Neuronal stem cell (in vitro differentiated cells): ENCODE data around the gene SLC41A3.
A peak's percentile ranks its signal among the peaks of the same experiment; 100 is the strongest.

Experiments
- DNase-seq: peaks from one replicate; pipeline ENCODE4 v3.0.0-alpha.2; 2013; ENCODE audit warnings: low spot score
- H2AFZ ChIP-seq: one replicate; pipeline ENCODE4 v1.6.1; 2013; ENCODE audit warnings: mild to moderate bottlenecking, low read length, inconsistent platforms
- H2AK5ac ChIP-seq: 2 replicates; pipeline ENCODE4 v1.6.1; 2013; ENCODE audit warnings: low read depth, mild to moderate bottlenecking, inconsistent platforms, low read length, moderate library complexity, mixed read lengths
- H2BK120ac ChIP-seq: 2 replicates; pipeline ENCODE4 v1.6.1; 2013; ENCODE audit warnings: low read depth, mild to moderate bottlenecking, inconsistent platforms, low read length, moderate library complexity, mixed read lengths
- H2BK12ac ChIP-seq: one replicate; pipeline ENCODE4 v1.6.1; 2013; ENCODE audit warnings: low read length, inconsistent platforms
- H2BK15ac ChIP-seq: 2 replicates; pipeline ENCODE4 v1.6.1; 2013; ENCODE audit warnings: mild to moderate bottlenecking, low read length, inconsistent platforms, mixed read lengths
- H2BK5ac ChIP-seq: one replicate; pipeline ENCODE4 v1.6.1; 2013; ENCODE audit warnings: inconsistent platforms, mild to moderate bottlenecking, low read length, moderate library complexity
- H3K14ac ChIP-seq: one replicate; pipeline ENCODE4 v1.6.1; 2013; ENCODE audit warnings: low read length, inconsistent platforms
- H3K18ac ChIP-seq: 2 replicates; pipeline ENCODE4 v1.6.1; 2013; ENCODE audit warnings: low read length, inconsistent platforms
- H3K23ac ChIP-seq: 2 replicates; pipeline ENCODE4 v1.6.1; 2013; ENCODE audit warnings: low read depth, mild to moderate bottlenecking, mixed read lengths, low read length, inconsistent platforms; ENCODE audit not compliant: poor library complexity
- H3K27ac ChIP-seq: replicated peaks from 3 replicates; pipeline ENCODE4 v1.5.1; 2013; ENCODE audit warnings: low read length, inconsistent platforms
- H3K27me3 ChIP-seq, 3 experiments: 2 replicates each; pipeline ENCODE4 v1.6.1; 2013; ENCODE audit warnings: low read length in 3 of 3, mild to moderate bottlenecking in 2 of 3, inconsistent platforms in 1 of 3, low read depth in 1 of 3, mixed read lengths in 1 of 3, moderate library complexity in 1 of 3; ENCODE audit not compliant: control insufficient read depth in 3 of 3, insufficient read depth in 3 of 3
- H3K36me3 ChIP-seq, 2 donors: replicated peaks in 1 of 2; 2 replicates each; pipeline ENCODE4 v1.6.1; 2013; ENCODE audit warnings: low read length in 2 of 2; ENCODE audit not compliant: control insufficient read depth in 2 of 2, insufficient read depth in 2 of 2
- H3K4ac ChIP-seq: 2 replicates; pipeline ENCODE4 v1.6.1; 2013; ENCODE audit warnings: inconsistent platforms, mild to moderate bottlenecking, low read length, moderate library complexity
- H3K4me1 ChIP-seq, 2 donors: 1 replicate in 1 of 2; 2 replicates in 1 of 2; pipeline ENCODE4 v1.6.1; 2013; ENCODE audit warnings: low read length in 2 of 2, low read depth in 1 of 2; ENCODE audit not compliant: control insufficient read depth in 2 of 2, insufficient read depth in 1 of 2
- H3K4me2 ChIP-seq: one replicate; pipeline ENCODE4 v1.6.1; 2013; ENCODE audit warnings: mild to moderate bottlenecking, low read length, inconsistent platforms; ENCODE audit not compliant: insufficient read depth, poor library complexity, severe bottlenecking
- H3K4me3 ChIP-seq, 2 donors: 2 replicates each; pipeline ENCODE4 v1.5.1; 2013; ENCODE audit warnings: low read length in 2 of 2, mild to moderate bottlenecking in 2 of 2, inconsistent platforms in 1 of 2, moderate library complexity in 1 of 2
- H3K79me1 ChIP-seq: one replicate; pipeline ENCODE4 v1.6.1; 2013; ENCODE audit warnings: low read depth, mild to moderate bottlenecking, inconsistent platforms, low read length, moderate library complexity
- H3K9ac ChIP-seq: one replicate; pipeline ENCODE4 v1.6.1; 2013; ENCODE audit warnings: mild to moderate bottlenecking, low read depth, low read length, inconsistent platforms; ENCODE audit not compliant: poor library complexity
- H3K9me3 ChIP-seq, 2 donors: replicated peaks in 1 of 2; 2 replicates each; pipeline versions ENCODE3 to v1.6.1; 2013; ENCODE audit warnings: low read length in 2 of 2, mild to moderate bottlenecking in 2 of 2, inconsistent platforms in 1 of 2, low read depth in 1 of 2, mixed read lengths in 1 of 2, moderate library complexity in 1 of 2; ENCODE audit not compliant: control insufficient read depth in 2 of 2, insufficient read depth in 1 of 2
- H4K8ac ChIP-seq: one replicate; pipeline ENCODE4 v1.6.1; 2013; ENCODE audit warnings: low read depth, mild to moderate bottlenecking, inconsistent platforms, low read length, moderate library complexity
- H4K91ac ChIP-seq: one replicate; pipeline ENCODE4 v1.6.1; 2013; ENCODE audit warnings: low read length, low read depth, mild to moderate bottlenecking, inconsistent platforms; ENCODE audit not compliant: poor library complexity
- WGBS, 2 donors: extraction: QIAGEN DNeasy Blood & Tissue Kit; methylation state at CpG; one replicate each; pipeline ENCODE4 v1.1.7; 2013; ENCODE audit warnings: missing lambda C conversion rate in 2 of 2, mixed read lengths in 1 of 2; ENCODE audit not compliant: insufficient read length in 2 of 2, insufficient replicate concordance in 1 of 2; ENCODE audit errors: extremely low coverage in 2 of 2; 5-methylcytosine and 5-hydroxymethylcytosine counted together

Gene SLC41A3

GRCh38 chr3:126021702-126022101 lies 62.2 kb downstream of the SLC41A3 start:
- no peak overlapping the region for H2BK5ac ChIP-seq
- DNase-seq, result no peak
- no peak overlapping the region for H2BK12ac ChIP-seq
- H4K91ac ChIP-seq, result no peak overlapping the region
- WGBS, 2 donors, result no CpG with 5 or more reads among the region's 1 CpG
- no peak overlapping the region for H4K8ac ChIP-seq
- no peak overlapping the region for H3K23ac ChIP-seq
- peaks cover 0 to under 1% of the 10 kb centered on the region in 2 donors for H3K9me3 ChIP-seq
- no peak overlapping the region for H3K18ac ChIP-seq
- H3K36me3 ChIP-seq, result peaks cover 3 to 34% of the 10 kb centered on the region in 2 donors
- H3K14ac ChIP-seq, result no peak overlapping the region
- H3K9ac ChIP-seq, result no peak overlapping the region
- no peak overlapping the region for H2BK120ac ChIP-seq
- H2AFZ ChIP-seq, result no peak overlapping the region
- no peak overlapping the region for H2BK15ac ChIP-seq
- H3K79me1 ChIP-seq, result no peaks in the 10 kb centered on the region
- H3K4me3 ChIP-seq, result no peak overlapping the region
- no peak overlapping the region for H3K4ac ChIP-seq
- H3K4me2 ChIP-seq, result no peak overlapping the region
- H3K4me1 ChIP-seq, result peaks cover 0 to 7% of the 10 kb centered on the region in 2 donors
- no peak overlapping the region for H2AK5ac ChIP-seq
- no peak overlapping the region for H3K27ac ChIP-seq
- no peaks in the 10 kb centered on the region for H3K27me3 ChIP-seq

DNA sequence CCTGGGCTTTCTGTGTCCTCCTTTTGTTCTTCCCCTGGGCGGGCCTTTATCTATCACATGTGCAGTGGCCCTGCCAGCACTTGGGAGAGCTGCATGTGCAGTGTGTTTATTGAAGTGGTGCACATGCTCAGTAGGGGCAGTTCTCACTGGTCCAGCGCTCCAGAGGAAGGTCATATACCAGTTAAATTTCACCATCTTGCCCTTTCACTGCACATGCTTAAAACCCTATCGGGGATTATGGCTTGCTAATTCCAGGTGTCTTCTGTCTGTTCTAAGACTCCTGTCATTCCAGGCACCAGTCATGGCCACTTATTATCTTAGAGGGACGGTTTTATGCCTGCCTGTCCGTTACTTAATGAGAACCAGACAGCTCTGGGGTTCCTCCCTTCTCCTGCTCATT lies 62.7 kb downstream of the SLC41A3 start:
- H3K79me1 ChIP-seq, result no peaks in the 10 kb centered on the region
- no peak for DNase-seq
- H3K27ac ChIP-seq, result no peak overlapping the region
- no peak overlapping the region for H3K14ac ChIP-seq
- H3K4me3 ChIP-seq, result no peak overlapping the region
- no peak overlapping the region for H2AK5ac ChIP-seq
- H3K23ac ChIP-seq, result no peak overlapping the region
- H2BK15ac ChIP-seq, result no peak overlapping the region
- H3K18ac ChIP-seq, result peak overlapping the region; percentile 55
- no peak overlapping the region for H2BK120ac ChIP-seq
- H2AFZ ChIP-seq, result no peak overlapping the region
- no peaks in the 10 kb centered on the region for H3K27me3 ChIP-seq
- H3K36me3 ChIP-seq, result peaks cover 4 to 37% of the 10 kb centered on the region in 2 donors
- no peak overlapping the region for H4K8ac ChIP-seq
- no peak overlapping the region for H3K4ac ChIP-seq
- no peak overlapping the region for H2BK12ac ChIP-seq
- no peak overlapping the region for H4K91ac ChIP-seq
- whole genome bisulfite sequencing, 2 donors, result no CpG with 5 or more reads among the region's 5 CpGs
- no peak overlapping the region for H3K9ac ChIP-seq
- no peaks in the 10 kb centered on the region for H3K9me3 ChIP-seq
- no peak overlapping the region for H2BK5ac ChIP-seq
- peaks cover 0 to 7% of the 10 kb centered on the region in 2 donors for H3K4me1 ChIP-seq
- no peak overlapping the region for H3K4me2 ChIP-seq

DNA sequence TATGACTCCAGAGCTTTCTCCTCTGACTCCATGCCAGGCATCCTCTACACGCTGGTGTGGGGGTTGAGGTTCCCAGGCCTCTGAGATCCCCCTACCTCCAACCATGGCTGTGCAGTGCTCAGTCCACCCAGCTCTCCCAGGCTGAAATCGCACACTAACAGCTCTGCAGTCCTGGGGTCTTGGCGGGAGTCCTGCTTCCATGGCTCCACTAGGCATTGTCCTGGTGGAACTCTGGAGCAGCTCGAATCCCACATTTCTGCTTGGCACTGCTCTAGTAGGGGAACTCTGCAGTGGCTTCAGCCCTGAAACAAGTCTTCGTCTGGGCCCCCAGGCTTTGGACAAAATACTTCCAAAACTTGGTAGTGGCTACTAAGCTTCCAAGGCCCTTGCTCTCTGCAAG lies 64.2 kb downstream of the SLC41A3 start:
- peak overlapping the region; percentile 15 for H3K18ac ChIP-seq
- no peak overlapping the region for H3K4me3 ChIP-seq
- no peaks in the 10 kb centered on the region for H3K79me1 ChIP-seq
- peak overlapping the region; percentile 47 for H2AK5ac ChIP-seq
- no CpG with 5 or more reads among the region's 5 CpGs for WGBS, 2 donors
- H3K9ac ChIP-seq, result no peak overlapping the region
- H3K27me3 ChIP-seq, result no peaks in the 10 kb centered on the region
- no peak overlapping the region for H2BK15ac ChIP-seq
- H3K4me1 ChIP-seq, result peaks cover under 1 to 7% of the 10 kb centered on the region in 2 donors
- H3K4me2 ChIP-seq, result no peak overlapping the region
- no peak overlapping the region for H3K27ac ChIP-seq
- no peak overlapping the region for H4K8ac ChIP-seq
- no peak overlapping the region for H3K23ac ChIP-seq
- no peak overlapping the region for H3K14ac ChIP-seq
- H2BK120ac ChIP-seq, result no peak overlapping the region
- no peak overlapping the region for H3K4ac ChIP-seq
- H3K36me3 ChIP-seq, result peaks cover 2 to 32% of the 10 kb centered on the region in 2 donors
- no peaks in the 10 kb centered on the region for H3K9me3 ChIP-seq
- no peak overlapping the region for H2BK12ac ChIP-seq
- no peak overlapping the region for H2AFZ ChIP-seq
- DNase-seq, result no peak
- peak overlapping the region; percentile 1 for H2BK5ac ChIP-seq
- H4K91ac ChIP-seq, result no peak overlapping the region

DNA sequence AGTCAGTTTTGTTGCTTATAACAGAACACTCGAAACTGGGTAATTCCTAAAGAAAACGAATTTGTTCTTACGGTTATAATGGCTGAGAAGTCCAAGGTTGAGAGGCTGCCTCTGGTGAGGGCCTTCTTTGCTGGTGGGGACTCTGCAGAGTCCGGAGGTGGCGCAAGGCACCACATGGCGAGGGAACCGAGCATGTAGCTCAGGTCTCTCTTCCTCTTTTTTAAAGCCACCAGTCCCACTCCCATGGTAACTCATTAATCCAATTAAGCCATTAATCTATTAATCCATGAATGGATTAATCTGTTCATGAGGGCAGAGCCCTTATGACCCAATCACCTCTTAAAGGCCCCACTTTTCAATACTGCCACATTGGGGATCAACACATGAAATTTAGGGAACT lies 64.9 kb downstream of the SLC41A3 start:
- Histone ChIP-seq H2AK5ac (no peak overlapping the region), H3K14ac (no peak overlapping the region), H2BK5ac (no peak overlapping the region), H3K36me3 (peaks cover 2 to 29% of the 10 kb centered on the region in 2 donors), H3K4me1 (peaks cover 6 to 12% of the 10 kb centered on the region in 2 donors), H3K9me3 (no peaks in the 10 kb centered on the region), H3K18ac (no peak overlapping the region), H2BK120ac (no peak overlapping the region), H2BK15ac (no peak overlapping the region), H3K4me2 (no peak overlapping the region), H2AFZ (no peak overlapping the region), H3K23ac (no peak overlapping the region), H2BK12ac (no peak overlapping the region), H3K27me3 (no peaks in the 10 kb centered on the region), H4K91ac (no peak overlapping the region), H3K9ac (no peak overlapping the region), H4K8ac (no peak overlapping the region), H3K27ac (no peak overlapping the region), H3K4ac (no peak overlapping the region), H3K79me1 (no peaks in the 10 kb centered on the region), H3K4me3 (no peak overlapping the region)
- DNase-seq, result no peak
- no CpG with 5 or more reads among the region's 7 CpGs for WGBS, 2 donors
